Endothelial cell of umbilical vein (primary cell): ENCODE results near the gene RUNDC3A. TPM values are rescaled to one million over a fixed set of nuclear protein-coding genes. Genes with fewer than 3 reads are reported as not detected.

Source experiments
- BruUV-seq: library from RNA; stranded (reverse); fragments of 400-500 nt; replicated peaks from 2 replicates; lab custom pipeline; 2021; lab: Mats Ljungman, UMichigan
- CTCF ChIA-PET: fragments of 300-600, 350-600 bp; sonication (Branson Sonifier 250); formaldehyde crosslinking; loops from one replicate; lab custom pipeline; 2021; ENCODE audit warnings: antibody characterized with exemption, inconsistent platforms; lab: Charles Lee
- POLR2A ChIA-PET: fragments of 300-600, 350-600 bp; sonication (Branson Sonifier 250); formaldehyde crosslinking; loops from one replicate; lab custom pipeline; 2021; ENCODE audit warnings: antibody characterized with exemption, inconsistent platforms; lab: Charles Lee
- DNase-seq: peaks from one replicate; pipeline ENCODE4 v3.0.0-alpha.2; 2011; ENCODE audit warnings: low read depth, low spot score
- FAIRE-seq: peaks from 2 replicates; lab custom pipeline; 2011; peaks lifted over from hg19 to GRCh38; lab: Jason Lieb, UNC
- H2AFZ ChIP-seq: 2 replicates; pipeline ENCODE4 v1.6.0; 2012; ENCODE audit warnings: low read depth, low read length, control low read depth, inconsistent platforms
- H3K27ac ChIP-seq: 2 replicates; pipeline ENCODE4 v1.5.1; 2011; ENCODE audit warnings: low read depth, mild to moderate bottlenecking, control low read depth, low read length, moderate library complexity; ENCODE audit not compliant: insufficient read depth
- H3K27me3 ChIP-seq, 2 experiments: 2 replicates each; pipeline versions ENCODE4 v1.6.0 to v1.6.1; 2011; ENCODE audit warnings: low read length in 2 of 2, mixed read lengths in 1 of 2; ENCODE audit not compliant: control insufficient read depth in 2 of 2, insufficient read depth in 2 of 2
- H3K36me3 ChIP-seq, 2 experiments: 2 replicates in 1 of 2; 3 replicates in 1 of 2; pipeline ENCODE4 v1.5.1; 2011; ENCODE audit warnings: low read length in 2 of 2, mild to moderate bottlenecking in 1 of 2, moderate library complexity in 1 of 2; ENCODE audit not compliant: control insufficient read depth in 2 of 2, insufficient read depth in 2 of 2; ENCODE audit errors: extremely low read depth in 1 of 2
- H3K4me1 ChIP-seq: 3 replicates; pipeline ENCODE4 v1.5.1; 2011; ENCODE audit warnings: mild to moderate bottlenecking, low read length; ENCODE audit not compliant: control insufficient read depth, insufficient read depth; ENCODE audit errors: extremely low read depth
- H3K4me2 ChIP-seq: 2 replicates; pipeline ENCODE4 v1.6.1; 2011; ENCODE audit warnings: low read length, control low read depth, mixed read lengths; ENCODE audit not compliant: insufficient read depth
- H3K4me3 ChIP-seq, 3 experiments: fragments of 200-600 bp in 1 of 3; sonication (generic), shearing (Covaris generic) in 1 of 3; replicated peaks in 1 of 3; 2 replicates each; pipeline ENCODE4 v1.5.1; 2011 to 2016; ENCODE audit warnings: control low read depth in 3 of 3, low read length in 3 of 3, mild to moderate bottlenecking in 2 of 3, inconsistent platforms in 1 of 3, low read depth in 1 of 3, moderate library complexity in 1 of 3; ENCODE audit not compliant: insufficient read depth in 1 of 3
- H3K79me2 ChIP-seq: 2 replicates; pipeline ENCODE4 v1.6.0; 2012; ENCODE audit warnings: low read length, inconsistent platforms; ENCODE audit not compliant: control insufficient read depth, insufficient read depth
- H3K9ac ChIP-seq: replicated peaks from 2 replicates; pipeline ENCODE3; 2011; ENCODE audit warnings: low read length, control low read depth; ENCODE audit not compliant: insufficient read depth; ENCODE audit errors: extremely low read depth
- H3K9me1 ChIP-seq: replicated peaks from 3 replicates; pipeline ENCODE4 v1.6.0; 2011; ENCODE audit warnings: mild to moderate bottlenecking, low read length; ENCODE audit not compliant: control insufficient read depth, insufficient read depth; ENCODE audit errors: extremely low read depth
- H3K9me3 ChIP-seq: replicated peaks from 2 replicates; pipeline ENCODE4 v1.5.1; 2012; ENCODE audit warnings: low read length, inconsistent platforms; ENCODE audit not compliant: control insufficient read depth, insufficient read depth
- H4K20me1 ChIP-seq: replicated peaks from 2 replicates; pipeline ENCODE3; 2011; ENCODE audit warnings: mild to moderate bottlenecking, low read length; ENCODE audit not compliant: control insufficient read depth, insufficient read depth; ENCODE audit errors: extremely low read depth
- EZH2 ChIP-seq: IDR thresholded peaks from 2 replicates; pipeline ENCODE4 v1.6.1; 2012; ENCODE audit warnings: borderline replicate concordance, low read depth, mild to moderate bottlenecking, moderate library complexity, low read length, inconsistent platforms; ENCODE audit not compliant: severe bottlenecking
- FOS ChIP-seq: IDR thresholded peaks from 2 replicates; pipeline ENCODE4 v1.6.1; 2011; ENCODE audit warnings: mild to moderate bottlenecking, low read length, moderate library complexity, borderline replicate concordance; ENCODE audit not compliant: insufficient read depth
- GATA2 ChIP-seq: IDR thresholded peaks from 2 replicates; pipeline ENCODE4 v1.7.0; 2011; ENCODE audit warnings: low read depth, mild to moderate bottlenecking, moderate library complexity, mixed read lengths, low read length; ENCODE audit not compliant: insufficient read length, insufficient read depth
- JUN ChIP-seq: IDR thresholded peaks from 2 replicates; pipeline ENCODE4 v1.6.1; 2011; ENCODE audit warnings: borderline replicate concordance, low read depth; ENCODE audit not compliant: insufficient read length, insufficient read depth
- MYC ChIP-seq: IDR thresholded peaks from one replicate; pipeline ENCODE4 v1.6.1; 2011; ENCODE audit warnings: mild to moderate bottlenecking, low read depth, low read length
- POLR2A ChIP-seq: IDR thresholded peaks from 2 replicates; pipeline ENCODE4 v1.6.1; 2012; ENCODE audit warnings: low read depth, mild to moderate bottlenecking, control low read depth, low read length
- POLR2AphosphoS5 ChIP-seq: IDR thresholded peaks from 2 replicates; pipeline ENCODE4 v1.6.1; 2012; ENCODE audit warnings: low read depth, mild to moderate bottlenecking, control low read depth, low read length, moderate library complexity; ENCODE audit not compliant: insufficient read depth
- dilution Hi-C: fragments of 300-500 bp; cut with MboI; formaldehyde crosslinking; loops from one replicate; pipeline ENCODE4 v1.15.0; 2019; ENCODE audit warnings: low sequenced_read_pairs; ENCODE audit not compliant: extremely low pct_ligation_motif_present
- intact Hi-C: fragments of 100-400 bp; cut with micrococcal nuclease; formaldehyde crosslinking; loops from one replicate; pipeline ENCODE4 v1.10.0; 2022
- polyA plus RNA-seq, 4 experiments: library from polyadenylated mRNA; depleted of rRNA in 3 of 4; stranded (reverse) in 3 of 4; unstranded in 1 of 4; fragments of >200 nt; gene quantifications; 2 replicates each; pipeline versions ENCODE4 v1.2.1 to v1.2.3, GENCODE V29; 2011 to 2012; ENCODE audit warnings: missing spikeins in 1 of 4
- total RNA-seq: library from RNA; stranded (reverse); gene quantifications from 2 replicates; pipeline ENCODE4 v1.2.3, GENCODE V29; 2021
- TF ChIP-seq, protein P1 (sequence below), 2 donors: IDR thresholded peaks; 1 replicate in 1 of 2; 2 replicates in 1 of 2; pipeline ENCODE4 v1.5.1; 2011; ENCODE audit warnings: low read length in 2 of 2, mild to moderate bottlenecking in 2 of 2, moderate library complexity in 2 of 2, control low read depth in 1 of 2, inconsistent platforms in 1 of 2, low read depth in 1 of 2; ENCODE audit not compliant: insufficient read depth in 1 of 2; ENCODE audit errors: extremely low read depth in 1 of 2
- TF ChIP-seq, protein P2 (sequence below): IDR thresholded peaks from 2 replicates; pipeline ENCODE4 v1.6.1; 2011; ENCODE audit not compliant: insufficient read depth, insufficient read length

Gene RUNDC3A
- total and polyA plus RNA-seq, 2 donors (not counting 3 experiments of a cell fraction or from before 2014, with no cell fraction given): 0.12 TPM; not detected in 1

DNA sequence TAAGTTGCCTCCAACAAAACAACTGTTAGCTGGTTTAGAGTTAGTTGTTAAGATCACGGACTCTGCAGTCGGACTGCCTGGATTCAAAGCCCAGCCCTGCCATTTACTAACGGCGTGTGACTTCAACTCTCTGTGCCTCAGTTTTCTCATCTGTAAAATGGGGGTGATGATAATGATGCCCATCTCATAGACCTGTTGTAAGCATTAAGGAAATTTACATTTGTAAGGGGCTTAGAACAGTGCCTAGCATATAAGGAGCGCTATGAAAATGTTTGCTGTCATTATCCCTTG lies 41.3 kb upstream of the RUNDC3A start:
- Histone ChIP-seq H3K4me3 (no peak overlapping the region), H3K79me2 (no peaks in the 10 kb centered on the region), H3K36me3 (no peaks in the 10 kb centered on the region), H4K20me1 (no peaks in the 10 kb centered on the region), H3K4me2 (no peak overlapping the region), H2AFZ (no peak overlapping the region), H3K27me3 (peaks cover 0 to 1% of the 10 kb centered on the region in 2 experiments), H3K4me1 (no peaks in the 10 kb centered on the region), H3K27ac (no peak overlapping the region), H3K9me1 (no peaks in the 10 kb centered on the region), H3K9me3 (no peaks in the 10 kb centered on the region), H3K9ac (no peak overlapping the region)
- intact Hi-C loops (no loop called here), dilution Hi-C loops (no loop called here)
- FAIRE-seq (no peak), DNase-seq (no peak)
- ChIA-PET POLR2A (no interaction called here), CTCF (interaction anchor here (0.9 to 1.3 kb wide), 3 partner anchors 18 to 64 kb away, joined by 3 to 4 read pairs (median 4); no protein-coding TSS in a partner anchor)
- BruUV-seq: no TSS peak
- TF ChIP-seq, protein P1, sequence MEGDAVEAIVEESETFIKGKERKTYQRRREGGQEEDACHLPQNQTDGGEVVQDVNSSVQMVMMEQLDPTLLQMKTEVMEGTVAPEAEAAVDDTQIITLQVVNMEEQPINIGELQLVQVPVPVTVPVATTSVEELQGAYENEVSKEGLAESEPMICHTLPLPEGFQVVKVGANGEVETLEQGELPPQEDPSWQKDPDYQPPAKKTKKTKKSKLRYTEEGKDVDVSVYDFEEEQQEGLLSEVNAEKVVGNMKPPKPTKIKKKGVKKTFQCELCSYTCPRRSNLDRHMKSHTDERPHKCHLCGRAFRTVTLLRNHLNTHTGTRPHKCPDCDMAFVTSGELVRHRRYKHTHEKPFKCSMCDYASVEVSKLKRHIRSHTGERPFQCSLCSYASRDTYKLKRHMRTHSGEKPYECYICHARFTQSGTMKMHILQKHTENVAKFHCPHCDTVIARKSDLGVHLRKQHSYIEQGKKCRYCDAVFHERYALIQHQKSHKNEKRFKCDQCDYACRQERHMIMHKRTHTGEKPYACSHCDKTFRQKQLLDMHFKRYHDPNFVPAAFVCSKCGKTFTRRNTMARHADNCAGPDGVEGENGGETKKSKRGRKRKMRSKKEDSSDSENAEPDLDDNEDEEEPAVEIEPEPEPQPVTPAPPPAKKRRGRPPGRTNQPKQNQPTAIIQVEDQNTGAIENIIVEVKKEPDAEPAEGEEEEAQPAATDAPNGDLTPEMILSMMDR (IDR thresholded peaks at IDR 0.05; ENCODE audit: extremely low read depth in 1 of 2, insufficient read depth in 1 of 2, low read depth in 1 of 2, low read length in 2 of 2): no peak
- no peak for TF ChIP-seq EZH2
- no peak for TF ChIP-seq FOS
- TF ChIP-seq, protein P2, sequence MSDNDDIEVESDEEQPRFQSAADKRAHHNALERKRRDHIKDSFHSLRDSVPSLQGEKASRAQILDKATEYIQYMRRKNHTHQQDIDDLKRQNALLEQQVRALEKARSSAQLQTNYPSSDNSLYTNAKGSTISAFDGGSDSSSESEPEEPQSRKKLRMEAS: no peak
- no peak for TF ChIP-seq JUN
- no peak for TF ChIP-seq MYC
- TF ChIP-seq GATA2: no peak
- no peak for TF ChIP-seq POLR2A
- TF ChIP-seq POLR2AphosphoS5: no peak
